DMS 273 (cell line): ENCODE results near the gene KBTBD2.
A peak's percentile ranks its signal among the peaks of the same experiment; 100 is the strongest.
"Not testable (repeated sequence)": the region's sequence is repeated elsewhere in the genome, so short reads cannot be mapped to it uniquely, and the experiment has no call there.

ENCODE experiments used
- DNase-seq: peaks from one replicate; lab custom pipeline; 2025; ENCODE audit not compliant: unreplicated experiment; lab: John Stamatoyannopoulos, UW

The KBTBD2 gene

DNA sequence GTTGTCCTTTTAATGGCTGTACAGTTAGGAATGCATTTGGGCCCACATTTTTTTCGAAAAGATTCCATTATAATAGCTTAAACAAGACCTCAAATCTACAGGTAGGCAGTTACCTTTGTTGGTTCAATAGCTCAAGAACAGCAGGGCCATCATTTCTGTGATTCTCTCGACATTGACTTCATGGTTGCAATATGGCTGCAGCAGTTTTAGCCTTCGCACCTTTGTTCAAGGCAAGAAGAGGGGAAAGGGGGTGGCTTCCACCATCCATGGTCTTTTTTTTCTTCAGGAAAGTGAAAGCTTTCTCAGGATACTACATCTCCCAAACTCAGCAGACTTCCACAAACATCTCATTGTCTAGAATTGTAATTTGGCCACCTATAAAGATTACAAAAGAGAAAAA is 2.2 kb upstream of the KBTBD2 start:
- no peak for DNase-seq

DNA sequence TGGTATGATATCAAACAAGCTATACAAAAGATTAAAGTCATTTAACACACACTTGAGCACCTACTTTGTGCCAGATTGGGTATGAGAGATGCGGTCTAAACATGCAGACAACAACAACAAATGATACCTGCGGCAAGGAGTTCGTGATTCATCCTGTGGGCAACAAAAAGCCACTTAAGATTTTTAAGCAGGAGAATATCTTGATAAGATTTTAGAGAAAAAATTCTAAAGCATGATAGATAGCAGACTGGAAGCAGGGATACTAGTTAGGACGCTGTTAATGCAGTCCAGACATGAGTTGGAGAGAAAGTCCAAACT is 1.6 kb upstream of the KBTBD2 start:
- DNase-seq, result no peak

DNA sequence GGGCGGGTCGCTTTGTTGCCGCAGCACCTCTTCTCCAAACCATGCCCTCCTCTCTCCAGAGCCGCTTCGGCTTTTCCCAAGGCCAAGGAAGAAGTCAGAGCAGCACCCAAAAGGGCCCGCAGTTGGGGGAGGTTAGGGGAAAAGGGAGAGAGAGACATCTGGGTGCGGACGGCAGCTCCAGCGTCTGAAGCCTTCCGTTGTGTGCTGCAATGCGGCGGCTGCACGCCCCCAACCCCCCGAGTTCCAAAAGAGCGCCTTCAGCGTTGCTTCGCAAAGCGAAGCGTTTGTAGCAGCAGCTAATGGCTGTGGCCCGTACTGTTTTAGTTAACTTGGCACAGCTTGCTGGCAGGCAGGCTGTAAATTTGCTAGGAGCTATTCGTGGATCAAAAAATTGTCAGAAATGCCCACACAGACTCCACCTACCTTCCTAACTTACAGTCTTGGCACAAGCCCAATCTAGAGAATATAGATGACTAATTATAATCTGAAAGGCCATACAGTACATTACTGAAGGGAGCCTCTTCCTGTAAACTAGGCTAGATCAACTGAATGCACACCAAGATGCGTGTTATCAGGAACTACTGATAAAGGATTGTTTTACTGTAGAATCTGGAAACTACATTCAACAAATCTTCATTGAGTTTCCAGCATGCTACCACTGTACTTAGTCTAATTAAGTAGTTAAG is 1.1 kb upstream of the KBTBD2 start:
- peak; percentile 90 for DNase-seq

DNA sequence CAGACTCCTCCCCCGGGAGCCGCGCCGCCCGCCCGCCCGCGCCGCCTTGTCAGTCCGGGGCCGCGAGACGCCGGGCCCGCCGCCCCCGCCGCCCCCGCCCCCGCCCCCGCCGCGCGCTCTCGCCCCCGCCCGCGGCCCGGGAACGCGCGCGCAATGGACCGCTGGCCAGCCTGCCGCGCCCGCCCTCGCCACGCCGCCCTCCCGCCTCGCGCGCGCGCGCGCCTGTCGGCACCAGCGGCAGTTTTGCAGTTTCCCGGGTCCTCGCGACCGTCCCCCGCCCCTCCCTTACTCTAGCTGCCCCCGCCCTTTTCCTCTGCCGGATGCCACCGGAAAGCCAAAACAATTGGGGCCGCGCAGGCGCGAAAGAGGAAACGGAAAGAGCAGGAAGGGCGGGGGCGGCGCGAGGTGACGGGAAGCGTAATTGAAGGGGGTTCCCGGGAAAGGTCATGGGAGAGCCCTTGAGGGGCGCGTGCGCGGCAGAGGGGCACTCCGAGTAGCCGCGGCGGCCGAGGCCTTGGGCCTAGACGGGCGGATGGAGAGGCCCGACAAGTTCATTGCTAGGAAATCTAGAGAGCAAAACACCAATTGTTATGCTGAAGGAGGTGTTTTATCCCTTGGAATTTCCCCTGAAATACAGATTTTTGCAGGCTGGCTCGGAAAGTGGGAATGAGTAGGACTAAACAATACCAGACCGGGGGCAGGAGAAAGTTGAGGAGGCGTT is 400 bp upstream of the KBTBD2 start:
- peak; percentile 100 for DNase-seq

DNA sequence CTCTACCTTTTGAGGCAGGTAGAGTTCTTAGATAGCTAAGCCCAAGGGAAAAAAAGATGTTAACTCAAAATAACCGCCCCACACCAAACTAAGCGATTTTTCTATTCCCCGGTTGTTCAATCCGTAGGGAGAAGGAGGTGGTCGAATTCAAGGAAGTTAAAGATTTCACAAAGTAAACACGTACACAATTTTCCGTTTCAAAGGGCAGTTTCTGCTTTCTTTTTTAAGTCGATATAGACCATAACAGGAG is 842 bp downstream of the KBTBD2 start:
- DNase-seq, result no peak

DNA sequence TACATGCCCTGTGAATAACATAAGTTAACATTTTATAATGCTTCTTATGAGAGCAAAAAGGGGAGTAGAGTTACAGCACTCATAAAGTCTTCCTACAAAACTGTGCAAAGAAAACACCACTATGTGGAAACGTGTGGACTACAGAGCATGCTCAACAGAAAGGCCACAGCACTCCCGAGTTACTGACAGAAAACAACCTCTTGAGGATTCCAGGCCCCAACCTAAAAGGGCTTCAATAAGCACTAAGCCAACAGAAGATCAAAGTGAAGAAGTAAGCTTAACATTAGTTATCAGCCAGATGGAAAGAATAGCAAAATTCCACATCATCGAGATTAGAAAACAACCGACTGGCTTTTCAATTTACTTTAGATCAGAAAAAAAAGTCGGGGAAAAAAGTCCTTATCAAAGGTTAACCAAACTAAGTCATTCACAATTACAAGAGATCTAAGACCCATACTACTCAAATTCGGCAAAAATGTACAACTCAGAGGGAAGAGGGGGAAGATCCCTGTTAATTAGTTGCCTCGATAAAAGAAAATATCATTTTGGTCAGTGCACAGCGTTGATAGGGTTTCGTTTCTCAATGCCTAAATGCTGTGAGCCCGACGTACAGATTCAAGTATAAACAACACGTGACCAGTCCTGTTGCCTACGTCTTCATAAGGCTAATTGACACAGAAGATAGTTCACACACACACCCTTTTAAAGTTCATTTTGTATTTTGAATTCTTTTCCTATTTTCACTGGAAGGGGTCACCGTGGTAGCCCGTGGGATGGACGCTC is 1.4 kb downstream of the KBTBD2 start:
- peak; percentile 78 for DNase-seq

DNA sequence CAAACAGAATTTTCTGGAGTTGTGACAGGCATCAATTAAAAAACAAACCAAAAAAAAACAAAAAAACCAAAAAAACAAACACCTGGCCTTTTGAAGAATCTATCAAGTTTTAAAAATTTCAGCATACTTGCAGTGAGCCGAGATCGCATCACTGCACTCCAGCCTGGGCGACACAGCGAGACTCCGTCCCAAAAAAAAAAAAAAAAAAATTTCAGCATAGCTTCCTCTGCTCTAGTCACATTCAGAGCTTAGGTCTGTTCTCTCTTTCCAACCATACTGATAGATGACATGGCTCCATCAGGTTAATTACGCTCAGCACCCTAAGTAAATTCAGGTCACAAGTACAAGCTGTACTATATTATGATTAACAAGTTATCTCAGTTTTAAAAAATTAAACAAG is 3.1 kb downstream of the KBTBD2 start:
- no peak for DNase-seq

DNA sequence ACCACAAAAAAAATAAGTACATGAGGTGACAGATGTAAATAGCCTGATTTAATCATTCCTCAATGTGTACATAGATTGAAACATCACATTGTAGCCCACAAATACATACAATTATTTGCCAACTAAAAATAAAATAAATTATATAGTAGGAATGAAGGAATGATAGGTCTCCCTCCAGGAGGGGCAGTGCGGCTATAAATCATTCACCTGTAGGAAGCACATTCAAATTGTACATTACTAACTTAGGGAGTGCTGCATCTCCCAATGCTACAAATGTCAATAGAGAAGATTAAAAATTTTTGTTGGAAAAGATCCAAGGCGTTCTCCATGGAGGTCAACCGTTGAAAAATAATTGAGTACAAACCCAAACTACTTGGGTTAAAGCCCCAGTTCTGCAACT is 4.2 kb downstream of the KBTBD2 start:
- peak; percentile 26 for DNase-seq

DNA sequence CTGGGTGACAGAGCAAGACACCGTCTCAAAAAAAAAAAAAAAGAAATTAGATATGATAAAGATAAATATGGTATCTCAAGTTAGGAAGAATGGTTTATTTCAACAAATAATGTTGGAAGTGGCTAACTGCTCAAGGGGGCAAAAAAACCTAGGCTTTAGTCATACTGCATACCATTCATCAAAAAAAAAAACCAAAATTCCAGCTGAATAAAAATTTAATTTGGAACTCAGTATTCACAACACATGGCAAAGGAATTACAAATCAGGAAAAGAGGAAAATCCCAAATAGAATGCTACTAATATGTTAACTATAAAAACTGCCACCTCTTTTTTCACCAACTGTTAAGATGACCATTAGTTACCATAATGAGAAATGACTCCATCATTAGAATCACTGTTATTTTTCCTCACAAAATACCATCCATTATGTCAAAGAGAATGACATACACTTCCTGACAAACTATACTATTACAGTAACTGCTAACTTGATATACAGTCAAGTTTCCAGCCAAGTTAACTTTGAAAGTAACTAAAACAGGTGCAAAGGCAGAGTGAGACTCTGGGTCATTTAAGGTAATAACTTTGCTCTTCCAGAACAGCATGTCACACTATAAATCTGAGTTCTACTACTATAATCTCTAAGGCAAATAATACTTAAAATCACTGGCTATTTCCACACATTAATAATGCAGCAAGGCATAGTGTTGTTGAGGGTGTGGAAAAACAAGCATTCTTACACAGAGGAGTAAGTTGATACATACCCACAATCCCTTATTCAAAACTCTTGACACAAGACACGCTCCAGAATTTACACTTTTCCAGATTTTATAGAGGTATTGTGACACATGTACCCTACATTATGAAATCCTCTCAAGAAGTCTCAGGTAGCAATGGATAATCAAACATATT is 10.2 kb downstream of the KBTBD2 start:
- peak; percentile 48 for DNase-seq

DNA sequence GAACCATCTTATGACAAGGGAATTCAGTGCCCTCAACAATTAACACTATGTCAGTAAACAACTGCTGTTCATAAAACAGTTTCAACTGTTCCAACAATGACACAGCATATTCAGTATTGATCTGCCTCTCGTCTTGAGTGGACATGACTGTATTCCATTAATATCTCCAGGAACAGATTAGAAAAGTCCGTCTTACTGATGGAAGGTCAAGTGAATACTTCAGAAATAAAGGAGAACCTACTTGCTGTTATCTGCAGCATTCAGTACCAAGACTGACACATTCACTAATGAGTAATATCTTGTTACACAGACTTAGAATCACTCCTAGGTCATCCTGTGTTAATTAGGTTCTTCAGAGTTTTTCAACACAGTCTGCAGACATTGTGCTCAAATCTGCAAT is 12.1 kb downstream of the KBTBD2 start:
- peak; percentile 77 for DNase-seq

DNA sequence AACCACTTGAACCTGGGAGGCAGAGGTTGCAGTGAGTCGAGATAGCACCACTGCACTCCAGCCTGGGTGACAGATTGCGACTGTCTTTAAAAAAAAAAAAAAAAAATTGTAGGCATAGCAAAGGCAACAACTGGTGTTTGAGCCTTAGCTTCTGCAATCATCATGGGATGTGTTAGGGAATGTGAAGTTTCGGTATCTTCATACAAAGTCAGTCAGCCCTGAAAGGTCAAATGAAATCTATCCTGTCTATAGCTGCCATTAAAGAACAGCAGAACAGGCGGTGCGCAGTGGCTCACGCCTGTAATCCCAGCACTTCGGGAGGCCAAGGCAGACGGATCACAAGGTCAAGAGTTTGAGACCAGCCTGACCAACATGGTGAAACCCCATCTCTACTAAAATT is 13.5 kb downstream of the KBTBD2 start:
- DNase-seq, result peak; percentile 26

DNA sequence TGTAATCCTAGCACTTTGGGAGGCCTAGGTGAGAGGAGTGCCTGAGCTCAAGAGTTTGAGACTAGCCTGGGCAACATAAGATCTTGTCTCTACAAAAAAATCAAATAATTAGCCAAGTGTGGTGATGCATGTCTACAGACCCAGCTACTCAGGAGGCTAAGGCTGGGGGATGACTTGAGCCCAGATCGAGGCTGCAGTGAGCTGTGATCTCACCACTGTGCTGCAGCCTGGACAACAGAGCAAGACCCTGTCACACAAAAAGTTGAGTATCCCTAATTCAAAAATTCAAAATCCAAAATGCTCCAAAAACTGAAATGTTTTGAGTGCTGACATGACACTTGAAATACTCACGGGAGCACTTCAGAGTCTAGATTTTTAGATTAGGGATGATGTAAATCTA is 19.1 kb downstream of the KBTBD2 start:
- no peak for DNase-seq

DNA sequence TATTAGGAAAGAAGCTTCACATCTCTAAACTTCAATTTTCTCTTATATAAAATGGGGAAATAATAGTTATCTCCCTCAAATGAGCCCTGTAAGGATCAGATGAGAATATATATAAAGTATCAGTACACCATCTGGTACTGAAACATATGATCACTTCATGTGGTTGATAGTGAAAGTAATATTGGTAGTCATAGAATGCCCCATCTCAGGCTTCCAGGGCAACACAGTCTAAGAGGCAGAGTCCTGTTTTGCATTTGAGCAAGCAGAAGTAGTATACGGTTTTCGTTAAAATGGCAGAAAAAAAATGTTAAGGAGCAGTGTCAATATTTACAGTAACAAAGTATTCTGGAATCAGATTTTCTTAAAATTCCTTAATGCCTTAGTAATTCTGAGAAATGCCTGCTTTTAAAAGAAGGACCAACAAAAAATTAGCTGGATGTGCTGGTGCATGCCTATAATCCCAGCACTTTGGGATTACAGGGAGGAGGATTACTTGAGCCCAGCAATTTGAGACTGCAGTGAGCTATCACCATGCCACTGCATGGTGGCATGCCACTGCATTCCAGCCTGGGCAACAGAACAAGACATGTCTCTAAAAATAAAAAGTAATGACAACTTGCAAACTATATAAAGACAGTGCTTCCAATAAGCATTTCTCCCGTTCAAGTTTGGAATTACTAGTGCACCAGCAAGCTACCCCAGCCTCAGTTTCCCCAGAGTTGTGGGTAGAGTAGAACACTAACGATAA is 19.8 kb downstream of the KBTBD2 start:
- DNase-seq, result no peak

DNA sequence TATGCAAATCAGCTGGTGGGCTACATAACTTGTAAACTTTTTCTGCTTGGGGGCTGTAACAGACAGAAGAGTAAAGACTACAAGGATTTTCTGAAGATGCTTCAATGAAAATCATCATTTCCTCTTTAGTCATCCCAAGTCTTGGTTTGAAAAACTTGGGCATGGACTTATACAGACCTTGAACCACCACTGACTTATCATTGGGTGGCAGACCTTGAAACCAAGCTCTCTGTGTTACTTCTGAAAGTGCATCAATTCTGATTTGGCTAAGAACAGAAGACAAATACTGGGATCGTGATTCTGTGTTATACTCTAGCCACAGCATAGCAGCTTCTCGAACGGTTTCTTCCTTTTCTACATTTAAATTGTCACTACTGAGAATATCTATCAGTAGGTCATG is 21.3 kb downstream of the KBTBD2 start:
- no peak for DNase-seq

DNA sequence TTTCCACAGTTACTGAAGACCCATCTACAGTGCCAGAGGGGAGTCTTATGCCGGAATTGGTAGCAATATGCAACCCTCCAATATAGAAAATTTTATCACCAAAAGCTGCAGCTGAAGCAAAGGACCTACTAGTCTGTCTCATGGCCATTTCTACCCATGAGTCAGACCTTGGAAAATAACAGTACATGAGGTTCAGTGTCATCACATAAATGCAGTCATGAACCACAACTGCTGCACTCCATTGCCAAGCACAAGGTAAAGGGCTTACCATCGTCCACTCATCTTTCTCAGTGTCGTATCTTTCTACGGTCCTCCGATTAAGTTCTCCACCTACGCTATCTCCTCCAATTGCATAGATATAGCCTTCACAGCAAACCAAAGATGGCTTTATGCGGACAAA is 21.8 kb downstream of the KBTBD2 start:
- DNase-seq, result no peak

DNA sequence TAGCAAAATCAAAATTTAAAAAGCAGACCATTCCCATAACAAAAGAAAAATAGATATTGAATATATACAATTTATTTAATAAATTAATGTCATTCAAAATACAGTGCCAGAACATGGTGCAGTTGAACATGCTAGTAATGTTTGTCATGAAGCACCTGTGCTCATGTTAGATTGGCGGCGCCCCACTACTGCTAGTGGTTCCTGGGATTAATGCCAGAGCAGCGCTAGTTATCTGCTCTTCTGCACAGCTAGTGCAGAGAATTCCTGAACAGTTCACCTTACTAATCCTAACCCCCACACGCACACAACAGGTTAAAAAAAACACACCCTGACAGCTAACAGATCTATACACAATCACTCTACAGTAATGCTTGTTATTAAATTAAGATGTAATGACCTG is 23.4 kb downstream of the KBTBD2 start:
- DNase-seq, result no peak

DNA sequence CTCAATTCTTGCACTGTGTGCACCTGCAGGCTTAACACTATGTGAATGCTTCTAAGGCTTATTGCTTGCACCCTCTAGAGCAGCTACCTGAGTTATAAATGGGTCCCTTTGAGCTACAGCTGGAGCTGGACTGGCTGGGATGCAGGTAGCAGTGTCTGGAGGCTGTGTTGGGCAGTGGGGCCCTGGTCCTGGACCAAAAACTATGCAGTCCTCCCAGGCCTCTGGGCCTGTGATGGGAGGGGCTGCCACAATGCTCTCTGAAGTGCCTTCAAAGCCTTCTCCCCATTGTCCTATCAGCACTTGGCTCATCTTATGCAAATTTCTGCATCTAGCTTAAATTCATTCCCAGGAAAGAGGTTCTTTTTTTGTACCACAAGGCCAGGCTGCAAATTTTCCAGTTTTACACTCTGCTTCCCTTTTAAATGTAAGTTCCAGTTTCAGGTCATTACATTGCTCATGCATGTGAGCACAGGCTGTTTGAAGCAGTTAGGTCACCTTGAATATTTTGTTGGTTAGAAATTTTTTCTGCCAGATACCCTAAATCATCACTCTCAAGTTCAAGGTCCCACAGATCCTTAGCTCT is 26.0 kb downstream of the KBTBD2 start:
- DNase-seq, result no peak

DNA sequence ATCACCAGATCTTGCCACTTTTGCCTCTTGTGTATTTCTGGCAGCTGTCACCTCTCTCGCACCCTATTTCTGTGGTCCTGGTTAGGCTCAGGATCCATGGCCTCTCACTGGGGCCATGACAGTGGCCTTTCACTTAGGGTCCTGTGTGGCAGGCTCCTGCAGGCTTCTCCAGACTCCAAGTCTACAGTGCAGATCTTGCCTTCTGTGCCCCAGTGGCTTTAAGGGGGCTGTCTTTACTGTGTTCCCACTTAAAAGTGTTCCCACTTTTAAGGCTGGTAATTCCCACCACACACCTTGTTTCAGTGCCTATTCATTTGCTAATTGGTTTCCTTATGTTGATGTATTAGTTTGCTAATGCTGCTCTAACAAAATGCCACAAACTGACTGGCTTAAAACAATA is 27.7 kb downstream of the KBTBD2 start:
- DNase-seq, result not testable (repeated sequence)

DNA sequence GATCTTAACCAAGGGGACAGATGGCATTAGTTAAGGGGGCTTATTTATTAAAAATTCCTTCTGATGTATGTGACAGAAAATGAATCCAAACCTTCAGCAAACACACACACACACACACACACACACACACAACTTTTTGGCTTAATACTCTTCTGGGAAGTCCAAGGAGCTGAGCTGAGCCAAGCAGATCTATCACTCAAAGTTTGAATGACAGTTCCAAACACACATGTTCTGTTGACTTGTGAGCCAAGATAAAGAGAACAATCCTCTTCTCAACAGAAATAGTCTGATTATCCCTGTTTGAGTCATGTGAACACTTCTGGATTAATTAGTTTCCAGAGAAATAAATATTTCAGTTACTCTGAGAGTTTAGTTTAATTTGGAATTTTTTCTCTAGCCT is 31.5 kb downstream of the KBTBD2 start:
- no peak for DNase-seq

DNA sequence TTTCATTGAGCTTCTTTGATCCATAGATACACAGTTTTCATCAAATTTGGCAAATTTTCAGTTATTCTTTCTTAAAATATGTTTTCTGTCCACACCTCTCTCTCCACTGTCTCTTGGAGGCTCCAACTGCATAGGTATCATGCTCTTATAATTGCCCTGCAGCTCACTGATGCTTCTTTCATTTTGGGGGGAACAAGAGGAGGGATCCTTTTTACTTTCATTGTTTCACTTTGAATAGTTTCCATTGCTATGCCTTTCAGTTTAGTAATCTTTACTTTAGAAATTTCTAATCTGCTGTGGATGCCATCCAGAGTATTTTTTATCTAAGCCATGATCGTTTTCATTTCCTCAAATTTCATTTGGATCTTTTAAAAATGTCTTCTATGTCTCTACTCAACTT is 32.9 kb downstream of the KBTBD2 start:
- no peak for DNase-seq
